GM12801 (cell line): Measurements from ENCODE around the gene GRIN1.

Experiments used
- TF ChIP-seq, protein P1 (sequence below): IDR thresholded peaks from one replicate; pipeline ENCODE4 v1.5.1; 2011; ENCODE audit warnings: control low read depth; ENCODE audit not compliant: insufficient read length; ENCODE audit errors: extremely low read depth

Gene GRIN1

DNA sequence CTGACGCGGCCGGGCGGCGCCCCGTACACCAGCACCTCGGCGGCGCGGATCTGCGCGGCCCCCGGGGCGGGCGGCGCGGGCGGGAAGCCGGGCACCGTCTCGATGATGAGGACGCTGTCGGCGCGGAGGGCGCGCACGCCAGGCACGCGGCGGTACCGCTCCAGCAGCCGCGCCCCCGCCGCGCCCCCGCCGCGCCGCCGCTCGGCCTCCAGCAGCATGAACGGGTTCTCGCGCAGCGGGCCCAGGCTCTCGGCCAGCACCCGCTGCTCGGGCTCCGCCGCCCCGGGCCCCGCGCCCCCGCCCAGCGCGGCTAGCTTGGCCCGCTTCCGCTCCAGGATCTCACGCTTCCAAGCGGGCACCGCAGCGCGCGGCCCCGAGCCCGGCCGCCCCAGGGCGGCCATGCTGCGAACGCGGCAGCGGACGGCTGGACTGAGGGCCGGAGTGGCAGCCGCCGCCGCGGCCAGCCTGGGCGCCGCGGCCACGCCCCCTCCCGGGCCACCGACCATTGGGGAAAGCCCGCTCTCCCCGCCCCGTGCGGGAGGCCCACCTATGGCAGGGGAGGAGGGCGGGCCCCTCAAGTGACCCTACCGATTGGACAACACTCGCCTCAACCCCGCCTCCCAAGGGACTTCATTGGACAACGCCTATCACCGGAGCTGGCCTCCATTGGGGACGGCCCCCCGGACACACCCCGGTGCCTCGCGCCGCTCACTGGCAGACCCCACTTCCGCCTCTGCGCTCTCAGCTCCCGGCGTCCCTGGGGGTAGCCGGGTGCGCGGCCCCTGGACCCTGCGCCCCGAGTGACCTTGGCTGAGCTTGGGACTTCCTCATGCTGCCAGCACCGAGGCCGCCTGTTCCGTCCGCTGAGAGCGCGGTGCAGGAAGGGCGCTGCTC lies 61.6 kb downstream of the GRIN1 start, which contains the start of gene TPRN:
Gene TPRN, minus strand, starts transcription at position 431 of the 894 bp plus-strand sequence. Its CDS starts 30 bp downstream, at position 401.
- TF ChIP-seq, protein P1, sequence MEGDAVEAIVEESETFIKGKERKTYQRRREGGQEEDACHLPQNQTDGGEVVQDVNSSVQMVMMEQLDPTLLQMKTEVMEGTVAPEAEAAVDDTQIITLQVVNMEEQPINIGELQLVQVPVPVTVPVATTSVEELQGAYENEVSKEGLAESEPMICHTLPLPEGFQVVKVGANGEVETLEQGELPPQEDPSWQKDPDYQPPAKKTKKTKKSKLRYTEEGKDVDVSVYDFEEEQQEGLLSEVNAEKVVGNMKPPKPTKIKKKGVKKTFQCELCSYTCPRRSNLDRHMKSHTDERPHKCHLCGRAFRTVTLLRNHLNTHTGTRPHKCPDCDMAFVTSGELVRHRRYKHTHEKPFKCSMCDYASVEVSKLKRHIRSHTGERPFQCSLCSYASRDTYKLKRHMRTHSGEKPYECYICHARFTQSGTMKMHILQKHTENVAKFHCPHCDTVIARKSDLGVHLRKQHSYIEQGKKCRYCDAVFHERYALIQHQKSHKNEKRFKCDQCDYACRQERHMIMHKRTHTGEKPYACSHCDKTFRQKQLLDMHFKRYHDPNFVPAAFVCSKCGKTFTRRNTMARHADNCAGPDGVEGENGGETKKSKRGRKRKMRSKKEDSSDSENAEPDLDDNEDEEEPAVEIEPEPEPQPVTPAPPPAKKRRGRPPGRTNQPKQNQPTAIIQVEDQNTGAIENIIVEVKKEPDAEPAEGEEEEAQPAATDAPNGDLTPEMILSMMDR, result no peak

DNA sequence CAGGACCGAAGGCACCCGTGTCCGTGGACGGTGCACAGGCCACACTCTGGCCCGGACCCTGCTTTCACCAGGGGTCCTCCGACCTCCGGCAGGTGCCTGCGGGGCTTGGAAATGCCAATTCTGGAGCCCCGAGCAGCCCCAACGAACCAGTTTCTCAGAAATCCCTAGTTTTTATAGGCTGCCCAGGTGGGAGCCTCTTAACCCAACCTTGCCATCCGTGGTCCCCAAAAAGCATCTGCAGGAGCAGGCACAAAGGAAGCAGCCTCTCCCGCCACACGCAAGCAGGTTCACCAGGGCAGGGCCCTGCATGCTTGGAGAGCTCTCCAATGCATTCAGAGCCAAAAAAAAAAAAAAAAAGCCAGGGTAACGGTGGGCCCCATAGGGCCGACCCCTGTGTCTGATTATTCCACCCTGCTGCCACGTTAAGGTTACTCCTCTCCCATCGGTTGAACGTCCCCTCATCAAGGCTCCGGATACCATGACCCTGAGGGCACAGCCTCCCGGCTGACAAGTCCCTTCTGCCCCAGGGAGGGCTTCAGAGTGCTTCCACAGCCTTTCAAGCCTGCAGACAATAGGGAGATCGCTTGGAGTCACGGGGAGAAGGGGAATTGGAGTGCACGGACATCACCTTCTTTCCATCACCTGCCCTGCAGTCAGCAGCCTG lies 62.4 kb downstream of the GRIN1 start:
- TF ChIP-seq, protein P1, result no peak

GRCh38 chr9:137202966-137203365 lies 64.0 kb downstream of the GRIN1 start:
- TF ChIP-seq, protein P1, result no peak

DNA sequence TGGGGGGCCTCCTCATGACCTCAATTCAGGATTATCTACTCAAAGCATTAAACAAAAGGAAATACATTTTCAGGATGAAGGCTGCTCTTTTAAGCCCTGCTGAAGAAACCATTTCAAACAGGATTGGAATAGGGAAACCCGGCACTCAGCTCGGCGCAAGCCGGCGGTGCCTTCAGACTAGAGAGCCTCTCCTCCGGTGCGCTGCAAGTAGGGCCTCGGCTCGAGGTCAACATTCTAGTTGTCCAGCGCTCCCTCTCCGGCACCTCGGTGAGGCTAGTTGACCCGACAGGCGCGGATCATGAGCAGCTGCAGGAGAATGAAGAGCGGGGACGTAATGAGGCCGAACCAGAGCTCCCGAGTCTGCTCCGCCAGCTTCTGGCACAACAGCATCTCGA lies 65.8 kb downstream of the GRIN1 start:
- TF ChIP-seq, protein P1, result no peak

DNA sequence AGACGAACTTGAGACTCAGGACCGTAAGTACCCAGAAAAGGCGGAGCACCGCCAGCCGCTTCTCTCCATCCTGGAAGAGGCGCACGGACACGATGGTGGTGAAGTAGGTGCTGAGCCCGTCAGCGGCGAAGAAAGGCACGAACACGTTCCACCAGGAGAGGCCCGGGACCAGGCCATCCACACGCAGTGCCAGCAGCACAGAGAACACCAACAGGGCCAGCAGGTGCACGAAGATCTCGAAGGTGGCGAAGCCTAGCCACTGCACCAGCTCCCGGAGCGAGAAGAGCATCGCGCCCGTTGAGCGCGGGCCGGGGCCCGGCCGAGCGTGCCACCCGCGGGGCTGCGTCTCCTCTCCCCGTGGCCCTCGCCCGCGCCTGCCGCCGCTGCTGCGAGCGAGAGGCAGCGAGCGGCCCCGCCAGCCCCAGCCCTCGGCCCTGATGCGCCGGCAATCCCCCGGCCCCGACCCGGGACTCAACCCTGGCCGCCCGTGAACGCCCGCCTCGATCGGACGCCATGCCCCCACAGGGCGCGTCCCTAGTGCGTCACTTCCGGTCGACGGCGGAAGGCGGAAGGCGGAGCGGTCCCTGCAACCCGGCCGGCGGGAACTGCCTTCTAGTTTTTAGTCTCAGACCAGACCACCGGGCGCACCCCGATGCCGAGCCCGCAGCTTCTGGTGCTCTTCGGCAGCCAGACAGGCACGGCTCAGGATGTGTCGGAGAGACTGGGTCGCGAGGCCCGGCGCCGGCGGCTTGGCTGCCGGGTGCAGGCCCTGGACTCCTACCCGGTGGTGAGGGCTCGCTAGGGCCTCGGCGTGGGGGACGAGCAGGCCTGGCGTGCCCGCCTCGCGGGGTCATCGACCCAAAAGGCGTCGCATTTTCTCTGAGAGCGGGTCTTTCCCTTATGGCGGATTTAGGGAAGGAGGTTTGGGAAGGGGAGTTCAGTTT lies 66.4 kb downstream of the GRIN1 start, which contains the start of the genes NDOR1 and TMEM203:
Gene NDOR1, plus strand, starts transcription at position 575 of the 944 bp plus-strand sequence. Its CDS starts 78 bp downstream, at position 653.
Gene TMEM203, minus strand, starts transcription at position 523 of the 944 bp plus-strand sequence. Its CDS starts 234 bp downstream, at position 289.
- TF ChIP-seq, protein P1, result no peak

DNA sequence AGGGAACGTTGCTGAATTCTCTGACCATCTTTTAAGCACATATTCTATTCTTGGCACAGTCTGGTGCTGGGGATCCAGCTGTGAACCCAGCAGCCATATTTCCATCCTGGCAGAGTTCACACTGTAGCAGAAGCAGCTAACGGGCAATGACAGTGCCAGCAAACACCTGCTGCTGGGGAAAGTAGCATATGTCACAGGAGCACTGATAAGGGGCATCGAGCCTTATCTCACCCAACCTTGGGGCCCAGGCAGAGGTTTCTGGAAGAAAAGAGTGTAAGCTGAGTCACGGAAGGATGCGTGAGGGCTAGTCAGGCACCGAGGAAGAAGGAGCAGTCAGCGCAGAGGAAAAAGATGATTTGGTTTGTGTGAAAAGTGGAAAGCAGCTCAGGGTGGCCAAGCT lies 67.6 kb downstream of the GRIN1 start:
- TF ChIP-seq, protein P1, result no peak
